Activated CD4-positive, alpha-beta T cell treated with anti-CD3 and anti-CD28 coated beads for 48 hours (primary cell): ENCODE measurements around the gene PRRG2.

Source experiments
- DNase-seq: peaks from one replicate; pipeline ENCODE4 v3.0.0-alpha.2; 2020

PRRG2 gene

DNA sequence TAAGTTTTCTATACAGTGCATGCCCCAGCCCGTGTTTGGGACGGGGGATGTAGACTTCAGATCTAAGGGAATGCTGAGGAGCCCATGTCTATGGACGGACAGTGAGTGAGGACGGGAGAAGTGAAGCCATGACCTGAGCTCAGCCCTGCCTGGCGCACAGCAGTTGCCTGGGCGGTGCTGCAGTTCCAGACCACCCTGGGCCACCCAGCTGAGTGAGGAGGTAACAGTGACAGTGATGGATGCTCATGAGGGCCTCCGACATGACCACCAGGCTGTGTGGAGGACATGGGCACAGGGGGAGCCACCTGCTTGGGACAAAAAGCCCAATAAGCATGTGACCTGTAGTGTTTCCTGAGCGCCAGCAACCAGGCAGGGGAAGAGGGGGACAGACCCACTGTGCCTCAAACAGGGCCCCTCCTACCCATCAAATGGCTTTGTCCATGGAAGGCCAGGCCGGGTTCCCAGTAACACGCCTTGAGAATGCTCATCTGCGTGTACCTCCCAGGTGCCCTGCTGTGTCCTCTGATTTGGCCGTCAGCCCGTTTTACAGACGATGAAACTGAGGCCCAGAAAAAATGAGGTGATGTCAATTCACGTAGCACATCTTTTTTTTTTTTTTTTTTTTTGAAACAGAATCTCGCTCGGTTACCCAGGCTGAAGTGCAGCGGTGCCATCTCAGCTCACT is 23.3 kb upstream of the PRRG2 start:
- DNase-seq = no peak

DNA sequence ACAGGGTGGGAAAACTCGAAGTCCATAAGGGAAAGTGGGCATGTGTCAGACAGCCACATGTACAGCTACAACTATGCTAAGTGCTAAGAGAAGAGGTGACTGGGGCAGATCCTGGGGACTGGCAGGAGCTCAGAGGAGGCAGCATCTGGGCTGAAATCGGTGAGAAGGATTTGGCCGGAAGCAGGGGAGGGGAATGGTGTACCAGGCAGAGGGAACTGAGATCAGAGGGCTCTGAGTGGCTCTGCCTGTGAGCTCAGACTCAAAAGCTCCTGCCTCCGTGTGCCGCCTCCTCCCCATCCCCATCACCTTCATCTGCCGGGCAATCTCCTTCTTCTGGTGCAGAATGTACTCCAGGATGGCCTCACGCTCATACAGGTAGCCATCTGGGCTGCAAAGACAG is 22.5 kb upstream of the PRRG2 start:
- peak; percentile 59 for DNase-seq

DNA sequence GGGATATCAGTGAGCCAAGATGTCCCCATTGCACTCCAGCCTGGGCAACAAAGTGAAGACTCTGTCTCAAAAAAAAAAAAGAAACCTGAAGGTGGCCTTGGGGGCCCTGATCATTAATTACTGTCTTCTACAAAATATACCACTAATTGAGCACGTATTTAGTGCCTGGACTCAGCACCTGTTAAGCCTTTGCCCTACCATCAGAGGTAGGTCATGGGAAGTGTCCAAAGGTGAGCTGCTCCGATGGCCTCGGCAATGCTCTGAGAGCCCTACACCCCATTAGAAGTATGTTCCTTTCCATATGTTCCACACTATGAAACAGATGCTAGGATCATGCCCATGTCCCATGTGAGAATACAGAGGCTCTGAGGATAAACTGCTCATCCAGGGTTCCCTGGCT is 21.7 kb upstream of the PRRG2 start:
- no peak for DNase-seq

DNA sequence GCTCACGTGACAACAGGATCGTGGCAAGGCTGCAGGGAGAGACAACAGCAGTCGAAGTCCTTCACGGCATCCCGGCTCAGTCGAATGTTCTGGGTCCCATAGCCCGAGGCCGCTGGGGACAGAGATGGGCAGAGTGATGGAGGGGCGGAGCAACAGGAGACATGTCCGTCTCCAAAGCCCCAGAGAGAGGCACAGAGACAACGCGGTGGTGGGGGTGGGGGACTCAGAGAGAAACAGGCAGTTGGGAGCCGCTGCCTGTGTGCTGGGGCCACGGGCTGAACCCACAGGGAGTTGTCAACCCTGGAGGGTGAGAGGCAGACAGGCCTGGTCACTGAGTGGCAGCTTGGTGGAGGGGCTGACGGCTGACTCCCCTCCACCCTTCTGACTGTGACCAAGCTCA is 21.2 kb upstream of the PRRG2 start:
- DNase-seq = peak; percentile 41

DNA sequence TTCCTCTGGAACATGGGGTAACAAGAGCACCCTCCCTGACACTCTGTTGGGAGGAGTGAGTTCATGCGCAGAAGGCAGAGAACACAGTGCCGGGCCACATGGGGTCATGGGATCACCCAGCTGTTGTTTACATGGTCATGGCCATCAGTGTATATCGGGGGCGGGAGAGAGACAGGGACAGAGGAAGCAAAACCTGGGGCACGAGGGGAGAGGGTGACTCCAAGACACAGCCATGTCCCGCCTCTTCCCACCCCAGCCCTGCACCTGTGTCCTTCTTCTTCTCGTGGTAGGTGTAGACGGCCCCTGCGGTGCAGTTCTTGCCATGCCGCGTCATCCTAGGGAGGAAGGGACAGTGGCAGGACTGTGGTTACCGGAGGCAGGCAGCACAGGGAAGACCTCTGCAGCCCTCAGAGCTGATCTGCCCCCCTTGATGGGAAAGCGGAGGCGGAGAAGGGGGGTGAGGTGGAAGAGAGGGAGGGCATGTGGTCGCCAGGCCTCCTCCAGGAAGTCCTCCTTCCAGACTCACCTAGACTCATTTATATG is 20.7 kb upstream of the PRRG2 start:
- peak; percentile 42 for DNase-seq

GRCh38 chr19:49564616-49565045 is 16.5 kb upstream of the PRRG2 start:
- DNase-seq = peak; percentile 69

GRCh38 chr19:49565261-49565660 is 15.9 kb upstream of the PRRG2 start:
- DNase-seq = no peak

- DNase-seq = no peak
These were observed 14.8 kb upstream of the PRRG2 start for GRCh38 chr19:49566302-49566701.

- peak; percentile 68 for DNase-seq
These were observed 13.2 kb upstream of the PRRG2 start for GRCh38 chr19:49567861-49568441.

GRCh38 chr19:49570138-49570856 is 10.8 kb upstream of the PRRG2 start:
- DNase-seq = peak; percentile 77

DNA sequence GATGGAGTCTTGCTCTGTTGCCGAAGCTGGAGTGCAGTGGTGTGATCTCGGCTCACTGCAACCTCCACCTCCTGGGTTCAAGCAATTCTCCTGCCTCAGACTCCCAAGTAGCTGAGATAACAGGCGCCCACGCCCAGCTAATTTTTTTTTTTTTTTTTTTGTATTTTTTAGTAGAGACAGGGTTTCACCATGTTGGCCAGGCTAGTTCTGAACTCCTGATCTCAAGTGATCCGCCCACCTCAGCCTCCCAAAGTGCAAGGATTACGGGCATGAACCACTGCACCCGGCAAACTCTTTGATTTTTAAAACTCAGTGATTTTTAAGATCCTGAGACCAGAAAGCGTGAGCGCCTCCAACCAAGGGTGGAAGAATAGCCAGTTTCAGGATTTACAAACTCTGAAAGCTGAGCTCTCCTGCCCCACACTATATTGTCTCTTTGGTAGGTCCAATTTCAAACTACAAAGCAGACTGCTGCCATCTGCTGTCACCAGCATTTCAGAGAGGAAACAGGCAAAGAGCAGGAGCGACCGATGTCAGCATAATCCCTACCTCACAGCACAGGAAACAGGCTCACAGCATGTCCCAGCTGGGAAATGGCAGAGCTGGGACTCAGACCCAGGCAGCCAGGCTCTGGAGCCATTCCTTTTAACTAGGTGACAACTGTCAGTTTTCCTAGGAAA is 10.0 kb upstream of the PRRG2 start:
- DNase-seq = no peak

DNA sequence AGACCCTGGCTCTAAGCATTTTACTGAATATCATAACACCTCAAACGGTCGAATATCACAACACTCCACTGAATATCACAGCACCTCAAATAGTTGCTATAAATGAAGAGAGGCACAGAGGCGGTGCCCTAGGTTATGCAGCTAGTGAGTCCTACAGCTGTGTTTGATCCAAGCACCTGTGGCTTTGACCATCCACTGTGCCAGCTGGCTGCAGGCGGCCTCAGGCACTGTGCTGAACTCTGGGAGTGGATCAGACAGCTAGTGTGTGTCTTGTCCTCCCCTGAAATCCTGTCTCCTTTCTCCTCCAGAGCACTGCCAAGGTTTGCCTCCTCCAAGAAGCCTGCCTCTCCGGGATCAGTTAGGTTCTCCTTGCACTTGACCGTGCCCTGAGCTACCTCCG is 8.1 kb upstream of the PRRG2 start:
- no peak for DNase-seq

DNA sequence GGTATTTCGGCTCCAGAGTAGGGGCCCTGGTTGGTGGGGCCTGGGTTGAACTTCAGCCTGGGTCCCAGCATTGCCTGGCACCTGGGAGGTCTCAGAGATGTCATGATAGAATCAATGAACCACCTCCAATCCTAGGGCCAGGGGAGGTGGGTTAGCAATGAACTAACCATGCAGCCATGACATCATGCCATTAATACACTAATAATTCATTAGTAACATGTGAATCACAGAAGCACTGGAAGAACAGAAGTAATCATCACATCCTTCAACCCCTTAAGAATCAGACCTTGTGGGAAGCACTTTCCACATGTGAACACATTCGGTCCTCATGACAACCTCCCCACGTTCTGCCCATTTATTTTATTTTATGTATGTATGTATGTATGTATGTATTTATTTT is 7.7 kb upstream of the PRRG2 start:
- DNase-seq = no peak

GRCh38 chr19:49574206-49574755 is 6.8 kb upstream of the PRRG2 start:
- no peak for DNase-seq

DNA sequence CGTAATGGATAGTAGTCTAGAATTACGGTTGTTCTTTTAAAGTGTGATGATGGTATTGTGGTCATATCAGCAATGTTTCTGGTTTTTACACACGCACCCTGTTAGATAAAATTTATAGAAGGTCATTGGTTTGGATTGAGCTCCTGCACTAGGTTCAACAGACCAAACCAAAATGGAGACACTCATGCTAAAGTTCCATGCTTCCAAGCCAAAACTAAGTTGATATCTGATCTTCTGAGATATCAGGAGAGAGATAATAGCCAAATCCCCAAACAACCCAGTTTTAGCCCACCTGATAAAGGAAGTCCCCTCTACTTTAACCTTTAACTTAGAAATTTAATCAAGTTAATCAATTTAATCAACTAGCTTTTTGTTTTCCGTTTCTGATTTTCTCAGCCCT is 1.9 kb upstream of the PRRG2 start:
- no peak for DNase-seq

- no peak for DNase-seq
These were observed 1.2 kb upstream of the PRRG2 start for GRCh38 chr19:49579947-49580263.

DNA sequence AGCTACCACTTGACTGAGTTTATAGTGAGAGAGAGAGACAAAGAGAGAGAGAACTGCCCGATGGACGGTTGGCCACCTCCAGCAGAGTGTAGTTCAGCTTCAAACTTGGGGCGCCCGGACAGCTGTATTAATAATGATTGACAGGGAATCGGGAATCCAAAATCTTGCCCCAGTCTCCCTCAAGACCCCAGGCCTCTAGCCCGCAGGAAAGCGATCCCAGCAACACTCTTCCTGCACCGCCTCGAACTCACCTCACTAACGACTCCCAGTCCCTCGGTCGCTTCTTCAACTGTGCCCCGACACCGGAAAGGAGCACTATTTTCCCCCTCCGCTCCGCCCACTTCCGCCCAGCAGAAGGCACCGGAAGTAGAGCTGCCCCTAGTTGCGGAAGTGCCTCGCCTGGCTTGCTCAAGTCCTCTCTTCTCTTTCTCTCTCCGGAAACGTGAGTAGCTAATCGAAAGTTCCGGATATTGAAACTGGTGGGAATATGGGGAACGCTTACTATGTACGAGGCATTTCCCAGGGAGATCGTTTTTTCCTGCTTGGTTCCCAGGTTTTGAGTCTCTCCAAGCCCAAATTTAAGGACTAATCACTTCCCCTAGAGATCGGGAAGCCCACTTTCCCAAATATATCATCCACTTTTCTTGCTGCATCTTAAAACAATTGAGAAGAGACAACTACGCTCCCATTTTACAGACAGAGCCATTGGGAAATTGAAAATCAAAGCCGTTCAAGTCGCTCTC is 681 bp upstream of the PRRG2 start, which contains the start of gene NOSIP:
NOSIP (minus strand) TSS at position 293 of the 743 bp plus-strand sequence. CDS start 19,865 bp downstream, outside the sequence.
- DNase-seq = peak; percentile 98

GRCh38 chr19:49583239-49583638 is 2.1 kb downstream of the PRRG2 start:
- DNase-seq = no peak

DNA sequence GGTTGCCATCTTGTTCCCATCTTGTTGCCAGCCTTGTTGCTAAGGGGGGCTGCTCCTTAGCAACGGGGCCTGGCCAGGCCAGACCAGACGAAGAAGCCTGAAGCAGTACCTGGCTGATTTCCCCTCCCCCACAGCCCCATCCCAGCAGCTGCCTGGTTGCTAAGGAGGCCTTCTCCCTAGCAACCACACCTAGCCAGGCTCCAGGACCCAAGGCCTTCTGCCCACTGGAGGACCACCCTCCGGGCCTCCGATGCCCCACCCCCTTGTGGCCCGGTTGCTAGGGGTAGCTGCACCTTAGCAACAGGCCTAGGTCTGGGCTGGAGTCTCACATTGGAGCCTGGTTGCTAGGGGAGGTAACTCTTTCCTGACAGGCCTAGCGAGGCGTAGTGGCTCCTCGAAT is 3.9 kb downstream of the PRRG2 start:
- no peak for DNase-seq

DNA sequence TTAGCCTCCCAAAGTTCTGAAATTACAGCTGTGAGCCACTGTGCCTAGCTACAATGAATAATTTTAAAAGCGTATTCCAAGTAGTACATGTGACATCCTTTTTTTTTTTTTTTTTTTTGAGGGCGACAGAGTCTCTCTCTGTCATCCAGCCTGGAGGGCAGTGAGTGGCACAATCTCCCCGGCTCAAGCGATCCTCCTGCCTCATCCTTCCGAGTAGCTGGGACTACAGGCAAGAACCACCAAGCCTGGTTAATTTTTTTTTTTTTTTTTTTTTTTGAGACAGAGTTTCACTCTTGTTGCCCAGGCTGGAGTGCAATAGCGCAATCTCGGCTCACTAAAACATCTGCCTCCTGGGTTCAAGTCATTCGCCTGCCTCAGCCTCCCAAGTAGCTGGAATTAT is 6.1 kb downstream of the PRRG2 start:
- DNase-seq = no peak

DNA sequence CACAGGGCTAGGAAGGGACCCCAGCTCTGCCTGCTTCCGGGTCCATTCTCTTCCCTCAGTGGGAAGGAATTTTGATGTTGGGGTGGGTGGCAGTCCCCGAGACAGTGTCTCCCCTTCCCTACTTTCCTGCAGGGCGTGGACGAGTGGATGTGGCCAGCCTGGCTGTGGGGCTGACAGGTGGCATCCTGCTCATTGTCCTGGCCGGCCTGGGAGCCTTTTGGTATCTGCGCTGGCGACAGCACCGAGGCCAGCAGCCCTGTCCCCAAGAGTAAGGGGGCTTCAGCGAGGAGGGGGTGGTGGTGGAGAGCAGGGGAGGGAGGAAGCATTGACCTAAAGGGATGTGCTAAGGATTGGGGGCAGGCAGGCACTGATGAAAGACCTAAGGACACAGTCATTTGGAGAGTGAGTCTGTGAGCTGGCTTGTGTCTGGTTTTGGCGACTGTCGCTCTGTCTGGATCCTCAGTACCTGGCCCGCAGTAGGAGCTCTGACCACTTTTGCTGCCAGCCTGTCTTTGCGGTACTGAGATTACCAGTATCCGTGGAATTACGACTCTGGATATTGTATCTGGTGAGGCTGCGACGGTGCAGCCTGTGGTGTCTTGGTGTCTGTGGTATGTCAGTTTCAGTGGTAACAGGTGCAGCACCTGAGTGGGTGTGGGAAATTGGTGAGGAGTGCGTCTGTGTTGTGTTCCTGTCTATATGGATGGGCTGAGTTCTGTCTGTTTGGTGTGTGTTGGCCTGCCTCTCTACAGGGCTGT is 7.4 kb downstream of the PRRG2 start:
- DNase-seq = peak; percentile 75

- DNase-seq = no peak
These were observed 8.4 kb downstream of the PRRG2 start for GRCh38 chr19:49589502-49589905.
